GM21576 (cell line): ENCODE measurements around the gene TMEM52.

Experiments
- ATAC-seq: cut with Tn5 transposase; IDR thresholded peaks from one replicate; pipeline ENCODE4 v1.9.1; 2021; ENCODE audit warnings: mild to moderate bottlenecking, moderate library complexity; ENCODE audit not compliant: unreplicated experiment

The TMEM52 gene

DNA sequence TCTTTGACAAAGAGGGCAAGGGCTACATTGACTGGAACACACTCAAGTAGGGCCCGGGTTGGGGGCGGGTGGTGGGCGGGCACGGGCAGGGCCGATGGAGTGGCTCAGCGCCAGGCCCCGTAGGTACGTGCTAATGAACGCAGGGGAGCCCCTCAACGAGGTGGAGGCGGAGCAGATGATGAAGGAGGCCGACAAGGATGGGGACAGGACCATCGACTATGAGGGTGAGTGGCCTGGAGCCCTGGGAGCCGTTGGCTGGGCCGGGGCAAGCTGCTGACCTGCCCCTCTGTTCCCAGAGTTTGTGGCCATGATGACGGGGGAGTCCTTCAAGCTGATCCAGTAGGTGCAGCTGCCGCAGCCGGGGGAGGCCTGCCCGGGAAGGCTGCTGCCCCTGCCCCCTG is 2.2 kb downstream of the TMEM52 start:
- no peak for ATAC-seq

GRCh38 chr1:1915911-1916840 is 2.9 kb downstream of the TMEM52 start:
- no peak for ATAC-seq

- no peak for ATAC-seq
Measured at GRCh38 chr1:1914971-1915692, 3.9 kb downstream of the TMEM52 start, which contains the start of gene CALML6. Gene CALML6 (plus strand): TSS chr1:1915260. CDS start chr1:1915281, 21 bp downstream.

- no peak for ATAC-seq
Measured at GRCh38 chr1:1914101-1914970, 4.7 kb downstream of the TMEM52 start.

DNA sequence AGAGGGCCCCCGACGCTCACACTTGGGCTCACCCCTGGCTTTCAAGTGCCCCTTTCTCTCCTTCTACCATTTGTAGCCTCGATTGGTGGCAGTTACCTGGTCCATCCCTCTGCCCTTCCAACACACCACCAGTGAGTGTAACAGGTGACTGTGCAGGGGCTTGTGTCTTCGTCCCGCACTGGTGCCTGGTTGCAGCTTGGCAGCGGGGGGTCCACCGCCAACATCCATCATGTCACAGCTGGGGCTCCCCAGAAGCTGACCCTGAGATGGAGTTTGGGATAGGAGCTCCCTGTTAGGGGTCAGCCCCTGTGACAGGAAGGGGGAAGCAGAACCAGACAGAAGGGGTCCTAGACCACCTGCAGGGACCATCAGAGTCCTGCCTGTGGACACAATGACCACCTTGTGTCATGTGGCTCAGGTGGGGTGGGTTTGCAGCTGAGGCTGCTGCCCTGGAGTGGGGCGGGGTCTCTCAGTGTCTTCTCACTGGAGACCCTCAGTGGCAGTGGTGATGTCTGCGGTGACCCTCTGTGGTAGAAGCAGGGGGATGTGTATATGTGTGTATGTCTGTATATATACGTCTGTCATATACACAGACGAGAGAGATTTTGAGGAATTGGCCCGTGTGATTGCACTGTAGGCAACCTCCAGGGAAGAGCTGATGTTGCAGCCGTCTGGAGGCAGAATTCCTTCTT is 7.6 kb downstream of the TMEM52 start:
- no peak for ATAC-seq

GRCh38 chr1:1910651-1911331 is 8.3 kb downstream of the TMEM52 start:
- ATAC-seq, result no peak

- ATAC-seq, result no peak
Measured at GRCh38 chr1:1910033-1910465, 9.0 kb downstream of the TMEM52 start.

- peak; percentile 12 for ATAC-seq
Measured at GRCh38 chr1:1908506-1908791, 10.6 kb downstream of the TMEM52 start.

DNA sequence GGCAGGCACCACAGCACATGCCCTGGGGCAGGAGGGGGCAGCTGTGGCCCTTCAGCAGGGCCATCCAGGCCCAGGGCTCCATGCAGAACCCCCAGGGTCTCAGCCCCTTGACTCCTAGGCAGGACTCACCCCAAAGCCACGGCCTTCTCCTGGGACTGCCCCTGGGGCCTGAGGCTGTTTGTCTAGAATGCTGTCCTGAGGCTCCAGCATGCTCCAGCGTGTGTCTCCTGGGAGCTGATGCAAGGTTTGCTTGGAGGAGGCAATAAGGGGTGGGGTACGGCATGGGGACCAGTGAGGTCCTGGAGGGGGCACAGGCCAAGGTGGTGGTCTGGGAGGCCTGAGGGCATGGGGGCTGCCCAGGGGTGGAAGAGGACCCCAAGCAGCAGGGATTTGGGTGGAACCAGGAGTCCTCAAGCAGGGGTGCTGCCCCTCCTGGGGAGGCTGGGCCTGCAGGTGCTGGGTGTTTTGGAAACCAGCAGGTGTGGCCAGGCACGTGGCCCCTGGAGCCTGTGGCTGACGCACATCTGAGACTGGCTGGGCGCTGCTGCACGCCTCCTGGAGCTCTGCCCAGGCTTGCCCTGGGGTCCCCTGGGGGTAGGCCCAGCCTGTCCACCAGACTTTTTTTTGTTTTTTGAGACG is 11.9 kb downstream of the TMEM52 start:
- no peak for ATAC-seq

- ATAC-seq, result no peak
Measured at GRCh38 chr1:1906185-1907097, 12.6 kb downstream of the TMEM52 start.

DNA sequence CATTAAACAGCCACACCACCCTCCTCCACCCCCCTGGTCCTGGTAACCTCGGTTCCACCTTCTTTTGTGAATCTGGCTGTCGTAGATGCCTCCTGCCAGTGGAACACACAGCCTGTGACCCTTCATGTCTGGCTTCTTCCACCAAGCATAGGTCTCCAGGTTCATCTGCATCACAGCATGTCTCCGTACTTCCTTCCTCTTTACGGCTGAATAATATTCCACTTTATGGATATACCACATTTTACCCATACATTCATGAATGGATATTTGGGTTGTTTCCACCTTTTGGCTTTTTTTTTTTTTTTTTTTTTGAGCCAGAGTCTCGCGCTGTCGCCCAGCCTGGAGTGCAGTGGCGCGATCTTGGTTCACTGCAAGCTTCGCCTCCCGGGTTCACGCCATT is 15.9 kb downstream of the TMEM52 start:
- ATAC-seq, result no peak

DNA sequence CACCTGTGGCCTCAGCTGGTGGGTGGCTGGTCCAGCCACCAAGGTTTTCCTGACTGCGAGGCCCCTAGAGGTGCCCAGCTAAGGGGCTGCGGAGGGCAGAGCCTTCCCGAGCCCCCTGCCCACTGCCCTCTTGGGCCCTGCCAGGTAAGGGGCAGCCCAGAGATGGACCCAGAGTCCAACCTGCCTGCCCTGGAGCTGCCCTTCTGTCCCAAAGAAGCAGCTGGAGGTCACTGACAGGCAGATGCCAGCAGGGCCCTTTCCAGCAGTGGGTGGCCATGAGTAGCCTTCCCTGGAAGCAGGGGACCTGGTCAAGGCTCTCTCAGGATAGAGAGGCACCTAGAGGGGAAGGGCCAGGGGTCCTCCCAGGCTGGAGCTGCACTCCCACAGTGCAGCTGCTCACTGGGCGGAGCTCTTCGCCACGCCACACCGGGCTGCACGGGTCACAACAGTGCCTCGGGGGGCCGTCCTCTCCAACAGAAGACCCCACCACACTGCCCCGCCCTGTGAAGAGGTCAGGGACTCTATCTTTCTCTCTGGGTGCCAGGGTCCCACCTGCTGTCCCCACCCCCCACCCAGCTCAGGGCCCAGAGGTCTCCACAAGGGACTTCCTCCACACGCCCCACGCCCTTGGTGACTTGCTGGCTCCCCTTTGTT is 17.3 kb downstream of the TMEM52 start:
- no peak for ATAC-seq

- no peak for ATAC-seq
Measured at GRCh38 chr1:1900883-1901640, 18.0 kb downstream of the TMEM52 start.

DNA sequence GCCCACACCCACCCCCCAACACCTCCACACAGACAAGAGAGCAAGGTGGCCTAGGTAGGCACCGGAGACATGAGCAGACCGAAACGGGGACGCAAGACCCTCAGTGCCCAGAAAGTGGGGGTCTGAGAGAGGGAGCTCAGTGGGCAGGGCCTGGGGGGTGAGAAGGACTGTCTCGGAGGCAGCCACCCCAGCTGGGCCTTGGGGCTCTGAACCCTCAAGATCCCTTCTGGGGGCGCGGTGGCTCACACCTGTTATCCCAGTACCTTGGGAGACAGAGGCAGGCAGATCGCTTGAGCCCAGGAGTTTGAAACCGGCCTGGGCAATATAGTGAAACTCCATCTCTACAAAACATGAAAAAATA is 19.1 kb downstream of the TMEM52 start:
- no peak for ATAC-seq

GRCh38 chr1:1899266-1899966 is 19.7 kb downstream of the TMEM52 start:
- ATAC-seq, result no peak

DNA sequence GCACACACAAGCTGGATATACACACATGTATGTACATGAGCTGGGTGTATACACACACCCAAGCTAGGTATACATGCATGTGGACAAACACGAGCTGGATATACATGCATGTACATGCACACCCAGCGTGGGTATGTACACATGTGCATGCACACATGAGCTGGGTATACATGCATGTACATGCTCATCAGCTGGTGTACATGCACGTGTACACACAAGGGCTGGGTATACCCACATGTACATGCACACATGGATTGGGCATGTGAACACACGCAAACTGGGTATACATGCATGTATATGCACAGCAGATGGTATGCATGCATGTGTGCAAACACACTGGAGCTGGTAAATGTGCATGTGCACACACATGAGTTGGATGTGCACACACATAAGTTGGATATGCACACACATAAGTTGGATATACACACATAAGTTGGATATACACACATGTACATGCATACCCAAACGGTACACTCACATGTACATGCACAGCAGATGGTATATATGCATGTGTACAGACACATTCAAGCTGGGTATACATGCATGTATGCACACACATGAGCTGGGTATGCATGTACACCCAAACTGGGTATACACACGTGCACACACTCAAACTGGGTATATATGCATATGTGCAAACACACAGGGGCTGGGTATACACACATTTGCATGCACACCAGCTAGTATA is 20.7 kb downstream of the TMEM52 start:
- ATAC-seq, result no peak
